Measurements from ENCODE around the gene PPFIA4.

Gene PPFIA4

GRCh38 chr1:203041351-203041932 is 15.2 kb downstream of the PPFIA4 start:
- DNase-seq: no peak

GRCh38 chr1:203043830-203044545 is 17.7 kb downstream of the PPFIA4 start:
- no peak for DNase-seq

GRCh38 chr1:203044546-203045250 is 18.4 kb downstream of the PPFIA4 start:
- DNase-seq: no peak

- no peak for DNase-seq
Measured at GRCh38 chr1:203045336-203045735, 19.0 kb downstream of the PPFIA4 start.

GRCh38 chr1:203045821-203046594 is 19.7 kb downstream of the PPFIA4 start:
- no peak for DNase-seq

- no peak for DNase-seq
Measured at GRCh38 chr1:203046984-203047630, 20.8 kb downstream of the PPFIA4 start.

GRCh38 chr1:203048086-203048485 is 21.8 kb downstream of the PPFIA4 start:
- no peak for DNase-seq

GRCh38 chr1:203048555-203049051 is 22.3 kb downstream of the PPFIA4 start:
- DNase-seq: no peak

GRCh38 chr1:203049077-203049476 is 22.8 kb downstream of the PPFIA4 start:
- DNase-seq: no peak

- DNase-seq: no peak
Measured at GRCh38 chr1:203049576-203050180, 23.4 kb downstream of the PPFIA4 start.

- no peak for DNase-seq
Measured at GRCh38 chr1:203050826-203051225, 24.5 kb downstream of the PPFIA4 start.

GRCh38 chr1:203051841-203052324 is 25.6 kb downstream of the PPFIA4 start:
- no peak for DNase-seq

- DNase-seq: no peak
Measured at GRCh38 chr1:203052601-203053000, 26.3 kb downstream of the PPFIA4 start.

GRCh38 chr1:203054184-203054583 is 27.9 kb downstream of the PPFIA4 start:
- no peak for DNase-seq

GRCh38 chr1:203054642-203055041 is 28.4 kb downstream of the PPFIA4 start:
- no peak for DNase-seq

GRCh38 chr1:203055161-203055799 is 29.0 kb downstream of the PPFIA4 start:
- DNase-seq: no peak

- no peak for DNase-seq
Measured at GRCh38 chr1:203056012-203056411, 29.7 kb downstream of the PPFIA4 start.

GRCh38 chr1:203056516-203056915 is 30.2 kb downstream of the PPFIA4 start:
- no peak for DNase-seq

GRCh38 chr1:203057911-203058675 is 31.8 kb downstream of the PPFIA4 start:
- no peak for DNase-seq

GRCh38 chr1:203058676-203058935 is 32.3 kb downstream of the PPFIA4 start:
- no peak for DNase-seq

GRCh38 chr1:203059485-203059884 is 33.2 kb downstream of the PPFIA4 start:
- no peak for DNase-seq
